K562 (cell line): ENCODE results near the gene KIF23. TPM values are rescaled to one million over a fixed set of nuclear protein-coding genes. Genes with fewer than 3 reads are reported as not detected.

Experiments
- DMBX1 ChIP-seq: fragments of 250-450 bp; sonication (Bioruptor Pico); IDR thresholded peaks from 2 replicates; pipeline ENCODE4 v1.8.0; 2022; ENCODE audit warnings: inconsistent platforms, mild to moderate bottlenecking, moderate library complexity, borderline replicate concordance
- ESRRA ChIP-seq: fragments of 450-650 bp; IDR thresholded peaks from 2 replicates; pipeline ENCODE4 v1.6.1; 2014; ENCODE audit warnings: low read depth, mild to moderate bottlenecking, moderate library complexity, borderline replicate concordance
- HMG20A ChIP-seq: fragments of 450-650 bp; formaldehyde crosslinking; conservative IDR thresholded peaks from 2 replicates; pipeline ENCODE4 v1.4.0; 2020; ENCODE audit warnings: mild to moderate bottlenecking, mixed read lengths
- MIER1 ChIP-seq: fragments of 450-650 bp; IDR thresholded peaks from 2 replicates; pipeline ENCODE4 v1.6.1; 2016; ENCODE audit warnings: antibody characterized with exemption, mild to moderate bottlenecking, low read depth
- NFIC ChIP-seq: fragments of 450-650 bp; IDR thresholded peaks from 2 replicates; pipeline ENCODE4 v1.6.1; 2017; ENCODE audit warnings: mild to moderate bottlenecking, inconsistent platforms
- NFRKB ChIP-seq: fragments of 450-650 bp; IDR thresholded peaks from 2 replicates; pipeline ENCODE4 v1.6.1; 2016; ENCODE audit warnings: low read depth
- POLR2A ChIP-seq: fragments of 450-650 bp; conservative IDR thresholded peaks from 2 replicates; pipeline ENCODE4 v1.6.1; 2016
- SRSF9 ChIP-seq: fragments of 200-400 bp; formaldehyde crosslinking; IDR thresholded peaks from 2 replicates; pipeline ENCODE4 v1.6.1; 2017; ENCODE audit warnings: low read depth, low read length, borderline replicate concordance
- TAL1 ChIP-seq: fragments of 450-650 bp; IDR thresholded peaks from 2 replicates; pipeline ENCODE4 v1.6.1; 2016; ENCODE audit warnings: mild to moderate bottlenecking
- THRAP3 ChIP-seq: fragments of 450-650 bp; IDR thresholded peaks from 2 replicates; pipeline ENCODE4 v1.6.1; 2016; ENCODE audit warnings: mild to moderate bottlenecking, inconsistent platforms, borderline replicate concordance
- polyA plus RNA-seq, 8 experiments: library from polyadenylated mRNA; depleted of rRNA in 4 of 8; stranded (reverse) in 5 of 8; unstranded in 3 of 8; fragments of >200 nt; fragmentation: Nextera tagmentation in 2 of 8; fragmentation: Illumina TruSeq in 1 of 8; extraction: Ambion mirVana in 2 of 8; extraction: Trizol in 1 of 8; gene quantifications; 2 replicates each; pipeline versions ENCODE4 v1.2.1 to v1.2.3, GENCODE V29; 2011 to 2014; ENCODE audit warnings: inconsistent platforms in 1 of 8, missing spikeins in 1 of 8
- total RNA-seq, 7 experiments: library from RNA; depleted of rRNA in 6 of 7; stranded (reverse); fragments of >200 nt in 6 of 7; fragmentation: Illumina TruSeq in 2 of 7; extraction: Trizol in 2 of 7; gene quantifications; 2 replicates each; pipeline versions ENCODE4 v1.2.1 to v1.2.3, GENCODE V29; 2011 to 2021; ENCODE audit warnings: low replicate concordance in 1 of 7
- TF ChIP-seq, protein P1 (sequence below): fragments of 450-650 bp; IDR thresholded peaks from 2 replicates; pipeline ENCODE4 v1.7.0; 2016; ENCODE audit warnings: borderline replicate concordance
- TF ChIP-seq, protein P2 (sequence below), 2 experiments: fragments of 450-650 bp; IDR thresholded peaks; 2 replicates each; pipeline ENCODE4 v1.6.1; 2016
- TF ChIP-seq, protein P3 (sequence below): fragments of 250-450 bp; sonication (Bioruptor Pico); IDR thresholded peaks from 2 replicates; pipeline ENCODE4 v1.8.0; 2022; ENCODE audit warnings: moderate library complexity, mild to moderate bottlenecking, inconsistent platforms
- TF ChIP-seq, protein P4 (sequence below): sonication (generic); formaldehyde crosslinking; IDR thresholded peaks from 2 replicates; pipeline ENCODE4 v1.8.0; 2022; ENCODE audit warnings: missing genetic modification reagents, mild to moderate bottlenecking, borderline replicate concordance
- TF ChIP-seq, protein P5 (sequence below): fragments of 200-800 bp; sonication (Bioruptor generic); IDR thresholded peaks from 2 replicates; pipeline ENCODE4 v1.6.1; 2017; ENCODE audit warnings: missing genetic modification characterization, missing compliant biosample characterization
- TF ChIP-seq, protein P6 (sequence below), 2 experiments: fragments of 450-650 bp; IDR thresholded peaks; 2 replicates each; pipeline ENCODE4 v1.6.1; 2018; ENCODE audit warnings: mild to moderate bottlenecking in 2 of 2, low read depth in 1 of 2; ENCODE audit not compliant: partially characterized antibody in 2 of 2

The KIF23 gene
- total and polyA plus RNA-seq, 9 of the 15 experiments (the other 6 are each of a cell fraction or from before 2014, with no cell fraction given): 29.4 to 58.2 (median 41.9) TPM

DNA sequence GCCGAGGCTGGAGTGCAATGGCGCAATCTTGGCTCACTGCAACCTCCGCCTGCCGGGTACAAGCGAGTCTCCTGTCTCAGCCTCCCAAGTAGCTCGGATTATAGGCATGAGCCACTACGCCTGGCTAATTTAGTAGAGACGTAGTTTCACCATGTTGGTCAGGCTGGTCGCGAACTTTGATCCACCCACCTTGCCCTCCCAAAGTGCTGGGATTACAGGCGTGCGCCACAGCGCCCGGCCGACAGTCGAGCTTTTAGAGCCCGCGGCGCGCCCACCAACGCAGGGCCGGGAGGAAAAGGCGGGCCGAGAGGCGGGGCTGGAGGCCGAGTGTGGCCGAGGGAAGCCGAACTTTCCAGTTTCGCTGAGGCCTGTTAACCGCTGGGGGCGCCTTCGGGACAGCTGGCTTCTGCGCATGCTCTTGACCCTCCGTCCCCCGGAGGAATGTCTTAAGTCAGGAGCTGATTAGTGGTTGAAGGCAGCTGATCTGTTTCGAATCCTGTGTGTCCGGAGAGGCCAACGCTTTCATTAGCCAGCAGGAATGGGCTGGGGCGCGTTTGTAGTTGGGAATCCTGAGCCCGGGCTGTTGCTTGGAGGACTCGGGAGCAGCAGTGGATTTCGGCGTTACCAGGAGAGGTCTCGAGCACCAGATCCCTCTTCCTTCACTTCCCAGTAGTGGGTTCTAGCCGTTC lies 48.5 kb downstream of the KIF23 start (continued):
- TF ChIP-seq, protein P1, sequence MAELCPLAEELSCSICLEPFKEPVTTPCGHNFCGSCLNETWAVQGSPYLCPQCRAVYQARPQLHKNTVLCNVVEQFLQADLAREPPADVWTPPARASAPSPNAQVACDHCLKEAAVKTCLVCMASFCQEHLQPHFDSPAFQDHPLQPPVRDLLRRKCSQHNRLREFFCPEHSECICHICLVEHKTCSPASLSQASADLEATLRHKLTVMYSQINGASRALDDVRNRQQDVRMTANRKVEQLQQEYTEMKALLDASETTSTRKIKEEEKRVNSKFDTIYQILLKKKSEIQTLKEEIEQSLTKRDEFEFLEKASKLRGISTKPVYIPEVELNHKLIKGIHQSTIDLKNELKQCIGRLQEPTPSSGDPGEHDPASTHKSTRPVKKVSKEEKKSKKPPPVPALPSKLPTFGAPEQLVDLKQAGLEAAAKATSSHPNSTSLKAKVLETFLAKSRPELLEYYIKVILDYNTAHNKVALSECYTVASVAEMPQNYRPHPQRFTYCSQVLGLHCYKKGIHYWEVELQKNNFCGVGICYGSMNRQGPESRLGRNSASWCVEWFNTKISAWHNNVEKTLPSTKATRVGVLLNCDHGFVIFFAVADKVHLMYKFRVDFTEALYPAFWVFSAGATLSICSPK: no peak
- TF ChIP-seq, protein P2, sequence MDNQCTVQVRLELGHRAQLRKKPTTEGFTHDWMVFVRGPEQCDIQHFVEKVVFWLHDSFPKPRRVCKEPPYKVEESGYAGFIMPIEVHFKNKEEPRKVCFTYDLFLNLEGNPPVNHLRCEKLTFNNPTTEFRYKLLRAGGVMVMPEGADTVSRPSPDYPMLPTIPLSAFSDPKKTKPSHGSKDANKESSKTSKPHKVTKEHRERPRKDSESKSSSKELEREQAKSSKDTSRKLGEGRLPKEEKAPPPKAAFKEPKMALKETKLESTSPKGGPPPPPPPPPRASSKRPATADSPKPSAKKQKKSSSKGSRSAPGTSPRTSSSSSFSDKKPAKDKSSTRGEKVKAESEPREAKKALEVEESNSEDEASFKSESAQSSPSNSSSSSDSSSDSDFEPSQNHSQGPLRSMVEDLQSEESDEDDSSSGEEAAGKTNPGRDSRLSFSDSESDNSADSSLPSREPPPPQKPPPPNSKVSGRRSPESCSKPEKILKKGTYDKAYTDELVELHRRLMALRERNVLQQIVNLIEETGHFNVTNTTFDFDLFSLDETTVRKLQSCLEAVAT (IDR thresholded peaks at IDR 0.05): 0 out of 4 replicates have a peak, but pooled peaks of 1 of the 2 experiments have one; percentile 12
- peak; percentile 20; the same call in 1 of the 2 replicates for TF ChIP-seq NFIC
- TF ChIP-seq DMBX1 (CRISPR knock-in tag): no peak
- TF ChIP-seq MIER1: no peak
- TF ChIP-seq NFRKB: 0 out of 2 replicates have a peak, but pooled peaks have one; percentile 56
- no peak for TF ChIP-seq SRSF9
- peak; percentile 61 for TF ChIP-seq ESRRA
- TF ChIP-seq POLR2A: peak; percentile 93
- TF ChIP-seq, protein P3, sequence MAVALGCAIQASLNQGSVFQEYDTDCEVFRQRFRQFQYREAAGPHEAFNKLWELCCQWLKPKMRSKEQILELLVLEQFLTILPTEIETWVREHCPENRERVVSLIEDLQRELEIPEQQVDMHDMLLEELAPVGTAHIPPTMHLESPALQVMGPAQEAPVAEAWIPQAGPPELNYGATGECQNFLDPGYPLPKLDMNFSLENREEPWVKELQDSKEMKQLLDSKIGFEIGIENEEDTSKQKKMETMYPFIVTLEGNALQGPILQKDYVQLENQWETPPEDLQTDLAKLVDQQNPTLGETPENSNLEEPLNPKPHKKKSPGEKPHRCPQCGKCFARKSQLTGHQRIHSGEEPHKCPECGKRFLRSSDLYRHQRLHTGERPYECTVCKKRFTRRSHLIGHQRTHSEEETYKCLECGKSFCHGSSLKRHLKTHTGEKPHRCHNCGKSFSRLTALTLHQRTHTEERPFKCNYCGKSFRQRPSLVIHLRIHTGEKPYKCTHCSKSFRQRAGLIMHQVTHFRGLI (CRISPR knock-in tag): no peak
- no peak for TF ChIP-seq THRAP3
- TF ChIP-seq TAL1: no peak
- no peak for TF ChIP-seq HMG20A (CRISPR knock-in tag)
- TF ChIP-seq, protein P4, sequence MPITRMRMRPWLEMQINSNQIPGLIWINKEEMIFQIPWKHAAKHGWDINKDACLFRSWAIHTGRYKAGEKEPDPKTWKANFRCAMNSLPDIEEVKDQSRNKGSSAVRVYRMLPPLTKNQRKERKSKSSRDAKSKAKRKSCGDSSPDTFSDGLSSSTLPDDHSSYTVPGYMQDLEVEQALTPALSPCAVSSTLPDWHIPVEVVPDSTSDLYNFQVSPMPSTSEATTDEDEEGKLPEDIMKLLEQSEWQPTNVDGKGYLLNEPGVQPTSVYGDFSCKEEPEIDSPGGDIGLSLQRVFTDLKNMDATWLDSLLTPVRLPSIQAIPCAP: no peak
- TF ChIP-seq, protein P5, sequence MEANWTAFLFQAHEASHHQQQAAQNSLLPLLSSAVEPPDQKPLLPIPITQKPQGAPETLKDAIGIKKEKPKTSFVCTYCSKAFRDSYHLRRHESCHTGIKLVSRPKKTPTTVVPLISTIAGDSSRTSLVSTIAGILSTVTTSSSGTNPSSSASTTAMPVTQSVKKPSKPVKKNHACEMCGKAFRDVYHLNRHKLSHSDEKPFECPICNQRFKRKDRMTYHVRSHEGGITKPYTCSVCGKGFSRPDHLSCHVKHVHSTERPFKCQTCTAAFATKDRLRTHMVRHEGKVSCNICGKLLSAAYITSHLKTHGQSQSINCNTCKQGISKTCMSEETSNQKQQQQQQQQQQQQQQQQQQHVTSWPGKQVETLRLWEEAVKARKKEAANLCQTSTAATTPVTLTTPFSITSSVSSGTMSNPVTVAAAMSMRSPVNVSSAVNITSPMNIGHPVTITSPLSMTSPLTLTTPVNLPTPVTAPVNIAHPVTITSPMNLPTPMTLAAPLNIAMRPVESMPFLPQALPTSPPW (CRISPR knock-in tag): peak; percentile 45; the same call in 1 of the 2 replicates
- TF ChIP-seq, protein P6, sequence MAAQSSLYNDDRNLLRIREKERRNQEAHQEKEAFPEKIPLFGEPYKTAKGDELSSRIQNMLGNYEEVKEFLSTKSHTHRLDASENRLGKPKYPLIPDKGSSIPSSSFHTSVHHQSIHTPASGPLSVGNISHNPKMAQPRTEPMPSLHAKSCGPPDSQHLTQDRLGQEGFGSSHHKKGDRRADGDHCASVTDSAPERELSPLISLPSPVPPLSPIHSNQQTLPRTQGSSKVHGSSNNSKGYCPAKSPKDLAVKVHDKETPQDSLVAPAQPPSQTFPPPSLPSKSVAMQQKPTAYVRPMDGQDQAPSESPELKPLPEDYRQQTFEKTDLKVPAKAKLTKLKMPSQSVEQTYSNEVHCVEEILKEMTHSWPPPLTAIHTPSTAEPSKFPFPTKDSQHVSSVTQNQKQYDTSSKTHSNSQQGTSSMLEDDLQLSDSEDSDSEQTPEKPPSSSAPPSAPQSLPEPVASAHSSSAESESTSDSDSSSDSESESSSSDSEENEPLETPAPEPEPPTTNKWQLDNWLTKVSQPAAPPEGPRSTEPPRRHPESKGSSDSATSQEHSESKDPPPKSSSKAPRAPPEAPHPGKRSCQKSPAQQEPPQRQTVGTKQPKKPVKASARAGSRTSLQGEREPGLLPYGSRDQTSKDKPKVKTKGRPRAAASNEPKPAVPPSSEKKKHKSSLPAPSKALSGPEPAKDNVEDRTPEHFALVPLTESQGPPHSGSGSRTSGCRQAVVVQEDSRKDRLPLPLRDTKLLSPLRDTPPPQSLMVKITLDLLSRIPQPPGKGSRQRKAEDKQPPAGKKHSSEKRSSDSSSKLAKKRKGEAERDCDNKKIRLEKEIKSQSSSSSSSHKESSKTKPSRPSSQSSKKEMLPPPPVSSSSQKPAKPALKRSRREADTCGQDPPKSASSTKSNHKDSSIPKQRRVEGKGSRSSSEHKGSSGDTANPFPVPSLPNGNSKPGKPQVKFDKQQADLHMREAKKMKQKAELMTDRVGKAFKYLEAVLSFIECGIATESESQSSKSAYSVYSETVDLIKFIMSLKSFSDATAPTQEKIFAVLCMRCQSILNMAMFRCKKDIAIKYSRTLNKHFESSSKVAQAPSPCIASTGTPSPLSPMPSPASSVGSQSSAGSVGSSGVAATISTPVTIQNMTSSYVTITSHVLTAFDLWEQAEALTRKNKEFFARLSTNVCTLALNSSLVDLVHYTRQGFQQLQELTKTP (IDR thresholded peaks at IDR 0.05; ENCODE audit: low read depth in 1 of 2, partially characterized antibody in 2 of 2): peak in 1 of 2 experiments; percentile 2
